Spleen (tissue), 7 donors: Measurements from ENCODE around the gene IMPA2.

Experiments used
- POLR2A ChIP-seq, 3 donors: fragments of 450-650 bp; IDR thresholded peaks; one replicate each; pipeline ENCODE4 v1.5.1; 2017; ENCODE audit warnings: antibody characterized with exemption in 3 of 3, mild to moderate bottlenecking in 1 of 3
- POLR2AphosphoS5 ChIP-seq, 3 donors: sonication (generic); formaldehyde crosslinking; IDR thresholded peaks; one replicate each; pipeline ENCODE4 v1.5.1; 2017; ENCODE audit warnings: antibody characterized with exemption in 3 of 3
- TF ChIP-seq, protein P1 (sequence below), 11 experiments: fragments of 200-600 bp in 7 of 11; fragments of 450-650 bp in 4 of 11; sonication (generic) in 4 of 11; IDR thresholded peaks in 8 of 11; conservative IDR thresholded peaks in 3 of 11; 1 replicate in 7 of 11; 2 replicates in 4 of 11; pipeline versions ENCODE4 v1.4.0 to v1.8.0; 2016 to 2021; ENCODE audit warnings: antibody characterized with exemption in 11 of 11, inconsistent platforms in 4 of 11, mild to moderate bottlenecking in 1 of 11
- donor health status: DM: no; HTN: no; CAD: no; lungs with moderate emphysema.
- donor health status: DM: no; HTN: no; CAD: no.
- donor health status: DM: no; HTN: no; CAD: no.

- no peak for TF ChIP-seq POLR2A (IDR thresholded peaks at IDR 0.05)
- no peak for TF ChIP-seq POLR2AphosphoS5 (IDR thresholded peaks at IDR 0.05)
- TF ChIP-seq, protein P1, sequence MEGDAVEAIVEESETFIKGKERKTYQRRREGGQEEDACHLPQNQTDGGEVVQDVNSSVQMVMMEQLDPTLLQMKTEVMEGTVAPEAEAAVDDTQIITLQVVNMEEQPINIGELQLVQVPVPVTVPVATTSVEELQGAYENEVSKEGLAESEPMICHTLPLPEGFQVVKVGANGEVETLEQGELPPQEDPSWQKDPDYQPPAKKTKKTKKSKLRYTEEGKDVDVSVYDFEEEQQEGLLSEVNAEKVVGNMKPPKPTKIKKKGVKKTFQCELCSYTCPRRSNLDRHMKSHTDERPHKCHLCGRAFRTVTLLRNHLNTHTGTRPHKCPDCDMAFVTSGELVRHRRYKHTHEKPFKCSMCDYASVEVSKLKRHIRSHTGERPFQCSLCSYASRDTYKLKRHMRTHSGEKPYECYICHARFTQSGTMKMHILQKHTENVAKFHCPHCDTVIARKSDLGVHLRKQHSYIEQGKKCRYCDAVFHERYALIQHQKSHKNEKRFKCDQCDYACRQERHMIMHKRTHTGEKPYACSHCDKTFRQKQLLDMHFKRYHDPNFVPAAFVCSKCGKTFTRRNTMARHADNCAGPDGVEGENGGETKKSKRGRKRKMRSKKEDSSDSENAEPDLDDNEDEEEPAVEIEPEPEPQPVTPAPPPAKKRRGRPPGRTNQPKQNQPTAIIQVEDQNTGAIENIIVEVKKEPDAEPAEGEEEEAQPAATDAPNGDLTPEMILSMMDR (IDR thresholded peaks at IDR 0.05 in 8 of 11, conservative IDR thresholded peaks at IDR 0.05 in 3 of 11): no peak
Observed at GRCh38 chr18:12062974-12063373, 81.7 kb downstream of the IMPA2 start.
